ENCODE measurements around the gene GNB3.

Gene GNB3

GRCh38 chr12:6824085-6824775 lies 16.5 kb upstream of the GNB3 start:
- no peak for TF ChIP-seq CTCF (IDR thresholded peaks at IDR 0.05; ENCODE audit: low read depth, low read length)
- H3K4me3 ChIP-seq (ENCODE audit: low read depth, low read length), result no peak overlapping the region

GRCh38 chr12:6824901-6825381 lies 15.8 kb upstream of the GNB3 start:
- TF ChIP-seq CTCF (IDR thresholded peaks at IDR 0.05; ENCODE audit: low read depth, low read length), result no peak
- H3K4me3 ChIP-seq (ENCODE audit: low read depth, low read length), result no peak overlapping the region

- H3K4me3 ChIP-seq (ENCODE audit: low read depth, low read length), result 0 out of 2 replicates have a peak overlapping the region, but pooled peaks have one; percentile 13
- TF ChIP-seq CTCF (IDR thresholded peaks at IDR 0.05; ENCODE audit: low read depth, low read length), result peak; percentile 91
These were observed 15.2 kb upstream of the GNB3 start for GRCh38 chr12:6825398-6826124.

- no peak overlapping the region for H3K4me3 ChIP-seq (ENCODE audit: low read depth, low read length)
- no peak for TF ChIP-seq CTCF (IDR thresholded peaks at IDR 0.05; ENCODE audit: low read depth, low read length)
These were observed 14.5 kb upstream of the GNB3 start for GRCh38 chr12:6826125-6826733.

- no peak for TF ChIP-seq CTCF (IDR thresholded peaks at IDR 0.05; ENCODE audit: low read depth, low read length)
- H3K4me3 ChIP-seq (ENCODE audit: low read depth, low read length), result no peak overlapping the region
These were observed 13.8 kb upstream of the GNB3 start for GRCh38 chr12:6826734-6827436.

- H3K4me3 ChIP-seq (ENCODE audit: low read depth, low read length), result peak overlapping the region; percentile 33
- no peak for TF ChIP-seq CTCF (IDR thresholded peaks at IDR 0.05; ENCODE audit: low read depth, low read length)
These were observed 13.3 kb upstream of the GNB3 start for GRCh38 chr12:6827437-6827911.
